Smooth muscle cell (in vitro differentiated cells): ENCODE results near the gene HIF1A. TPM values are rescaled to one million over a fixed set of nuclear protein-coding genes. Genes with fewer than 3 reads are reported as not detected.
"Not testable (repeated sequence)": the region's sequence is repeated elsewhere in the genome, so short reads cannot be mapped to it uniquely, and the experiment has no call there.

Experiments
- DNase-seq: peaks from one replicate; lab custom pipeline; 2025; ENCODE audit not compliant: unreplicated experiment; lab: John Stamatoyannopoulos, UW
- H2AFZ ChIP-seq: fragments of 200-600 bp; sonication (generic); 2 replicates; pipeline ENCODE4 v1.6.0; 2016; ENCODE audit warnings: antibody characterized with exemption, low read depth, mild to moderate bottlenecking
- H3F3A ChIP-seq: fragments of 200-600 bp; sonication (generic); 2 replicates; pipeline ENCODE4 v1.6.0; 2017; ENCODE audit warnings: antibody characterized with exemption, low read depth
- H3K27ac ChIP-seq: fragments of 200-600 bp; sonication (generic); 2 replicates; pipeline ENCODE4 v1.5.1; 2016; ENCODE audit warnings: low read depth, mild to moderate bottlenecking
- H3K27me3 ChIP-seq: fragments of 200-600 bp; sonication (generic); 2 replicates; pipeline ENCODE4 v1.6.1; 2016; ENCODE audit warnings: low read depth, mild to moderate bottlenecking
- H3K36me3 ChIP-seq: fragments of 200-600 bp; sonication (generic); 2 replicates; pipeline ENCODE4 v1.5.1; 2016; ENCODE audit warnings: low read depth
- H3K4me1 ChIP-seq: fragments of 200-600 bp; sonication (generic); 2 replicates; pipeline ENCODE4 v1.5.1; 2016; ENCODE audit warnings: low read depth
- H3K4me2 ChIP-seq: fragments of 200-600 bp; sonication (generic); 2 replicates; pipeline ENCODE4 v1.6.0; 2016; ENCODE audit warnings: mild to moderate bottlenecking
- H3K4me3 ChIP-seq: fragments of 200-600 bp; sonication (generic); 2 replicates; pipeline ENCODE4 v1.5.1; 2016; ENCODE audit warnings: mild to moderate bottlenecking
- H3K79me2 ChIP-seq: fragments of 200-600 bp; sonication (generic); 2 replicates; pipeline ENCODE4 v1.6.0; 2016; ENCODE audit warnings: low read depth, mild to moderate bottlenecking
- H3K9ac ChIP-seq: fragments of 200-600 bp; sonication (generic); 2 replicates; pipeline ENCODE4 v1.6.0; 2016; ENCODE audit warnings: low read depth
- H3K9me3 ChIP-seq: fragments of 200-600 bp; sonication (generic); replicated peaks from 2 replicates; pipeline ENCODE4 v1.5.1; 2016; ENCODE audit warnings: low read depth
- H4K20me1 ChIP-seq: fragments of 200-600 bp; sonication (generic); 2 replicates; pipeline ENCODE4 v1.6.0; 2016; ENCODE audit warnings: low read depth
- WGBS: methylation state at CpG from one replicate; pipeline ENCODE4 v1.1.7; 2016; ENCODE audit warnings: low lambda C conversion rate; 5-methylcytosine and 5-hydroxymethylcytosine counted together
- polyA plus RNA-seq: library from polyadenylated mRNA; unstranded; fragments of >200 nt; fragmentation: Nextera tagmentation; extraction: Ambion mirVana; gene quantifications from 2 replicates; pipeline ENCODE4 v1.2.1, GENCODE V29; 2016
- total RNA-seq: library from RNA; depleted of rRNA; stranded (reverse); fragments of >200 nt; gene quantifications from 2 replicates; pipeline ENCODE4 v1.2.3, GENCODE V29; 2014
- TF ChIP-seq, protein P1 (sequence below): fragments of 200-600 bp; sonication (generic); IDR thresholded peaks from 2 replicates; pipeline ENCODE4 v1.5.1; 2017; ENCODE audit warnings: borderline replicate concordance, mild to moderate bottlenecking, antibody characterized with exemption; ENCODE audit not compliant: insufficient read depth, poor library complexity, severe bottlenecking

The HIF1A gene
- total and polyA plus RNA-seq, 2 experiments from 2014 or later, result 140 to 376 TPM

DNA sequence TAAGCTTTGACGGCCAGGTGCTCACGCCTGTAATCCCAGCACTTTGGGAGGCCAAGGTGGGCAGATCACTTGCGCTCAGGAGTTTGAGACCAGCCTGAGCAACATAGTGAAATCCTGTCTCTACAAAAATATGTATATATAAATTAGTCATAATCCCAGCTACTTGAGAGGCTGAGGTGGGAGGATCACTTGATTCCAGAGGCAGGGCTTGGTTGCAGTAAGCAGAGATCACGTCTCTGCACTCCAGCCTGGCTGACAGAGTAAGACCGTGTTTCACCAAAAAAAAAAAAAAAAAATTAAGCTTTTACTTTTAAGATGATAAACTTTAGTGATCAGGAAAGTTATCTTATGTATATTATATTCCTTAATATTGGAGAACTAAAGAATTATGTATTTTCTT is 48.9 kb downstream of the HIF1A start:
- TF ChIP-seq, protein P1, sequence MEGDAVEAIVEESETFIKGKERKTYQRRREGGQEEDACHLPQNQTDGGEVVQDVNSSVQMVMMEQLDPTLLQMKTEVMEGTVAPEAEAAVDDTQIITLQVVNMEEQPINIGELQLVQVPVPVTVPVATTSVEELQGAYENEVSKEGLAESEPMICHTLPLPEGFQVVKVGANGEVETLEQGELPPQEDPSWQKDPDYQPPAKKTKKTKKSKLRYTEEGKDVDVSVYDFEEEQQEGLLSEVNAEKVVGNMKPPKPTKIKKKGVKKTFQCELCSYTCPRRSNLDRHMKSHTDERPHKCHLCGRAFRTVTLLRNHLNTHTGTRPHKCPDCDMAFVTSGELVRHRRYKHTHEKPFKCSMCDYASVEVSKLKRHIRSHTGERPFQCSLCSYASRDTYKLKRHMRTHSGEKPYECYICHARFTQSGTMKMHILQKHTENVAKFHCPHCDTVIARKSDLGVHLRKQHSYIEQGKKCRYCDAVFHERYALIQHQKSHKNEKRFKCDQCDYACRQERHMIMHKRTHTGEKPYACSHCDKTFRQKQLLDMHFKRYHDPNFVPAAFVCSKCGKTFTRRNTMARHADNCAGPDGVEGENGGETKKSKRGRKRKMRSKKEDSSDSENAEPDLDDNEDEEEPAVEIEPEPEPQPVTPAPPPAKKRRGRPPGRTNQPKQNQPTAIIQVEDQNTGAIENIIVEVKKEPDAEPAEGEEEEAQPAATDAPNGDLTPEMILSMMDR, result no peak
- Histone ChIP-seq H3K27ac (no peak overlapping the region), H3K4me3 (no peak overlapping the region), H3K9ac (no peak overlapping the region), H3K4me2 (no peak overlapping the region), H3K36me3 (peaks cover 55% of the 10 kb centered on the region), H3K9me3 (no peaks in the 10 kb centered on the region), H4K20me1 (peaks cover 54% of the 10 kb centered on the region), H3K27me3 (no peaks in the 10 kb centered on the region), H2AFZ (no peak overlapping the region), H3K79me2 (peaks cover 40% of the 10 kb centered on the region), H3K4me1 (no peaks in the 10 kb centered on the region), H3F3A (peaks cover 21% of the 10 kb centered on the region)
- DNase-seq, result no peak
- 96% methylated on average over 5 of the region's 5 CpGs for WGBS

DNA sequence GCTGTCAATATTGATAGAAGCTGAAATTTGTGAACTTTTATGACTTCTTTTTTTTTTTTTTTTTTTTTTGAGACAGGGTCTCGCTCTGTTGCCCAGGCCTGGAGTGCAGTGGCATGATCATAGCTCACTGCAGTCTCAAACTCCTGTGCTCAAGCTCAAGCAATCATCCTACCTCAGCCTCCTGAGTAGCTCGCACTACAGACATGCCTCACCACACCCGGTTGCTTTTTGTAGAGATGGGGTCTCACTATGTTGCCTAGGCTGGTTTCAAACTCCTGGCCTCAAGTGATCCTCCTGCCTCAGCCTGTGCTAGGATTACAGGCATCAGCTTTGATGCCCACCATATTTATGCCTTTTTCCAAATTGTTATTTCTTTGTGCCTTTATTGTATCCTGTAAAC is 51.0 kb downstream of the HIF1A start:
- Histone ChIP-seq H3F3A (peaks cover 30% of the 10 kb centered on the region), H3K27ac (peak overlapping the region; percentile 26), H3K36me3 (peaks cover 43% of the 10 kb centered on the region), H4K20me1 (peaks cover 44% of the 10 kb centered on the region), H3K79me2 (peaks cover 25% of the 10 kb centered on the region)
- not testable (repeated sequence) for H3K4me2 ChIP-seq, H2AFZ ChIP-seq, H3K27me3 ChIP-seq, H3K9me3 ChIP-seq, H3K9ac ChIP-seq, H3K4me3 ChIP-seq, DNase-seq, H3K4me1 ChIP-seq
- 93% methylated on average over 3 of the region's 3 CpGs for WGBS

DNA sequence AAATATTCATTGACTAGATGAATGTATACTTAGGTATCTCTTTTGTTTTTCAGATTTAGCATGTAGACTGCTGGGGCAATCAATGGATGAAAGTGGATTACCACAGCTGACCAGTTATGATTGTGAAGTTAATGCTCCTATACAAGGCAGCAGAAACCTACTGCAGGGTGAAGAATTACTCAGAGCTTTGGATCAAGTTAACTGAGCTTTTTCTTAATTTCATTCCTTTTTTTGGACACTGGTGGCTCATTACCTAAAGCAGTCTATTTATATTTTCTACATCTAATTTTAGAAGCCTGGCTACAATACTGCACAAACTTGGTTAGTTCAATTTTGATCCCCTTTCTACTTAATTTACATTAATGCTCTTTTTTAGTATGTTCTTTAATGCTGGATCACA is 51.6 kb downstream of the HIF1A start:
- Histone ChIP-seq H4K20me1 (peaks cover 44% of the 10 kb centered on the region), H3K36me3 (peaks cover 43% of the 10 kb centered on the region), H3K4me1 (no peaks in the 10 kb centered on the region), H3K79me2 (peaks cover 21% of the 10 kb centered on the region), H3K27me3 (no peaks in the 10 kb centered on the region), H3K27ac (peak overlapping the region; percentile 26), H3K9ac (no peak overlapping the region), H2AFZ (no peak overlapping the region), H3F3A (peaks cover 34% of the 10 kb centered on the region), H3K4me3 (no peak overlapping the region), H3K4me2 (no peak overlapping the region), H3K9me3 (no peaks in the 10 kb centered on the region)
- DNase-seq, result no peak
- TF ChIP-seq, protein P1, result no peak

DNA sequence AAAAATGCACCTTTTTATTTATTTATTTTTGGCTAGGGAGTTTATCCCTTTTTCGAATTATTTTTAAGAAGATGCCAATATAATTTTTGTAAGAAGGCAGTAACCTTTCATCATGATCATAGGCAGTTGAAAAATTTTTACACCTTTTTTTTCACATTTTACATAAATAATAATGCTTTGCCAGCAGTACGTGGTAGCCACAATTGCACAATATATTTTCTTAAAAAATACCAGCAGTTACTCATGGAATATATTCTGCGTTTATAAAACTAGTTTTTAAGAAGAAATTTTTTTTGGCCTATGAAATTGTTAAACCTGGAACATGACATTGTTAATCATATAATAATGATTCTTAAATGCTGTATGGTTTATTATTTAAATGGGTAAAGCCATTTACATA is 52.0 kb downstream of the HIF1A start:
- Histone ChIP-seq H3K36me3 (peaks cover 43% of the 10 kb centered on the region), H3K9ac (no peak overlapping the region), H3K27me3 (no peaks in the 10 kb centered on the region), H3K4me3 (no peak overlapping the region), H4K20me1 (peaks cover 39% of the 10 kb centered on the region), H3K79me2 (peaks cover 17% of the 10 kb centered on the region), H3F3A (peaks cover 38% of the 10 kb centered on the region), H3K9me3 (no peaks in the 10 kb centered on the region), H3K4me1 (no peaks in the 10 kb centered on the region), H2AFZ (no peak overlapping the region), H3K27ac (peak overlapping the region; percentile 26), H3K4me2 (no peak overlapping the region)
- no peak for DNase-seq
- WGBS, result 98% methylated on average over 3 of the region's 3 CpGs
- TF ChIP-seq, protein P1, result no peak
